Hepatocyte (in vitro differentiated cells): ENCODE data around the gene PACSIN2.

ENCODE experiments used
- EZH2 ChIP-seq: fragments of 200-600 bp; sonication (generic); IDR thresholded peaks from 2 replicates; pipeline ENCODE4 v1.6.1; 2016; ENCODE audit warnings: antibody characterized with exemption, mild to moderate bottlenecking, borderline replicate concordance
- TF ChIP-seq, protein P1 (sequence below): fragments of 200-600 bp; sonication (generic); IDR thresholded peaks from 2 replicates; pipeline ENCODE4 v1.5.1; 2016; ENCODE audit warnings: antibody characterized with exemption, mild to moderate bottlenecking; ENCODE audit not compliant: poor library complexity

DNA sequence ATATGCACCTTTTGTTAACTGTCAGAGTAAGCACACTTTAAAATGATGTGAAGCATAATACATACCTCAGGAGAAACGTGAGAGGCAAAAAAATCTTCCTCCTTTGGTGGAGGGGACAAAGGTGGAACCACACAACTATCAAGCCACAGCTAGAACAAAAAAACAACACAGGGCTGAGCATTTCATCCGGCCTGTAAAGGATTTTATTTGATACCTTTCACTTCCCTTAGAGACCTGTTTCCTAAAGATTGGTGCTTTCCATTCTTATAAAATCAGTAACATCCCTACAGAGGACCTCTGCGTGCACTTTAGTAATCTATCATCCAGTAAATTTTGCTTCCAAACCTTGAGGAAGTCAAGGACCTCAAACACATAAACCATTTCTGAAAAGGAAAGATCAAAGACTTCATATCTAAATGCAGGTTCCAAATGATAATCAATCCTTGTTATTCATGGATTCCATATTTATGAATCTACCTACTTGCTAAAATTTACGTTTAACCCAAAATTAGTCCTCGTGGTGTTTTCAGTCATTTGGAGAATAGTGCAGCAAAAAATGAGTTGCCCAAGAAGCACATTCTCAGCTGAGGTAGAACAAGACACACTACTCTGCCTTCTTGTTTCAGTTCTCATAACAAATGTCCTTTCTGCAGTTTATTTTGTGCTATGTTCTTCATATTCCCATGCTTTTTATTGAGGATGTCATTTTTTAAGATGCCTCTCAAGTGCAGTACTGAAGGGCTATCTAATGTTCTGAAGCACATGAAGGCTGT lies 180.6 kb downstream of the PACSIN2 start:
- TF ChIP-seq, protein P1, sequence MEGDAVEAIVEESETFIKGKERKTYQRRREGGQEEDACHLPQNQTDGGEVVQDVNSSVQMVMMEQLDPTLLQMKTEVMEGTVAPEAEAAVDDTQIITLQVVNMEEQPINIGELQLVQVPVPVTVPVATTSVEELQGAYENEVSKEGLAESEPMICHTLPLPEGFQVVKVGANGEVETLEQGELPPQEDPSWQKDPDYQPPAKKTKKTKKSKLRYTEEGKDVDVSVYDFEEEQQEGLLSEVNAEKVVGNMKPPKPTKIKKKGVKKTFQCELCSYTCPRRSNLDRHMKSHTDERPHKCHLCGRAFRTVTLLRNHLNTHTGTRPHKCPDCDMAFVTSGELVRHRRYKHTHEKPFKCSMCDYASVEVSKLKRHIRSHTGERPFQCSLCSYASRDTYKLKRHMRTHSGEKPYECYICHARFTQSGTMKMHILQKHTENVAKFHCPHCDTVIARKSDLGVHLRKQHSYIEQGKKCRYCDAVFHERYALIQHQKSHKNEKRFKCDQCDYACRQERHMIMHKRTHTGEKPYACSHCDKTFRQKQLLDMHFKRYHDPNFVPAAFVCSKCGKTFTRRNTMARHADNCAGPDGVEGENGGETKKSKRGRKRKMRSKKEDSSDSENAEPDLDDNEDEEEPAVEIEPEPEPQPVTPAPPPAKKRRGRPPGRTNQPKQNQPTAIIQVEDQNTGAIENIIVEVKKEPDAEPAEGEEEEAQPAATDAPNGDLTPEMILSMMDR, result no peak
- no peak for TF ChIP-seq EZH2
